ENCODE results near the gene MAPK8. TPM values are rescaled to one million over a fixed set of nuclear protein-coding genes. Genes with fewer than 3 reads are reported as not detected.

MAPK8 gene
- polyA plus RNA-seq, 3 donors = 18.4 to 21.1 (median 18.5) TPM

DNA sequence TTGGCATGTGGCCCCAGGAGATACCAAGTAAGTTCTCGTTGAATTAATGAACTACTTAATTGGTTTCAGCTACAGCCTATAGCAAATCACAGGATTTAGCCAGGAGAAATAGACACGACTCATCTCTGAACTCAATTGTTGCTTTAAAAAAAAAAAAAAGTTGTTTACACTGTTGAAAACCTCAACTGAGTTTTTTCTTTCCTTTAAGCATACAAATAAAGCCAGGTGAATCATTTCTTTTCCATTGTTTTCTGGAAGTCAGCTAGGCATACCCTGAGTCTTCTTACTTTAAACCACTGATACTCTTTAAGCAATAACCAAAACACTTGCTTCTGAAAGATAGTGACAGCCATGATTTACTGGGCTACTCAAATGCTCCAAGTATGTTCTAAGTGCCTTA lies 32.7 kb upstream of the MAPK8 start:
- H3K36me3 Mint-ChIP-seq = no peaks in the 10 kb centered on the region
- no peaks in the 10 kb centered on the region for H3K4me1 Mint-ChIP-seq
- H3K27me3 Mint-ChIP-seq (ENCODE audit: low read depth in 3 of 3) = peaks cover 0 to 2% (median 0%) of the 10 kb centered on the region in 3 donors
- no peak for DNase-seq
- Histone ChIP-seq H4K20me1 (ENCODE audit: insufficient read depth, low read length) (no peaks in the 10 kb centered on the region), H3K27ac (ENCODE audit: low read depth in 1 of 2, low read length in 2 of 2) (no peak overlapping the region), H3K27me3 (ENCODE audit: control insufficient read depth in 2 of 2, insufficient read depth in 2 of 2, low read length in 2 of 2) (no peaks in the 10 kb centered on the region), H3K79me2 (ENCODE audit: insufficient read depth, low read length) (no peaks in the 10 kb centered on the region), H3K4me2 (replicated peaks; ENCODE audit: extremely low read depth, low read length, poor library complexity, severe bottlenecking) (no peak overlapping the region), H3K9ac (ENCODE audit: insufficient read depth, low read length, poor library complexity, severe bottlenecking) (no peak overlapping the region), H3K4me3 (replicated peaks in 1 of 3; ENCODE audit: low read depth in 2 of 3, low read length in 3 of 3) (no peak overlapping the region), H3K9me3 (replicated peaks in 1 of 2; ENCODE audit: control insufficient read depth in 1 of 2, insufficient read depth in 1 of 2, low read length in 2 of 2) (no peaks in the 10 kb centered on the region), H3K36me3 (replicated peaks in 1 of 2; ENCODE audit: control insufficient read depth in 1 of 2, insufficient read depth in 2 of 2, low read length in 2 of 2) (no peaks in the 10 kb centered on the region), H2AFZ (ENCODE audit: insufficient read depth, low read depth, low read length, poor library complexity, severe bottlenecking) (no peak overlapping the region), H3K4me1 (ENCODE audit: control insufficient read depth in 1 of 2, insufficient read depth in 2 of 2, low read length in 2 of 2) (no peaks in the 10 kb centered on the region)
- H3K27ac Mint-ChIP-seq = no peak overlapping the region
- H3K4me3 Mint-ChIP-seq = no peak overlapping the region
- intact Hi-C loops (cut with micrococcal nuclease) = no loop called here
- TF ChIP-seq, protein P1, sequence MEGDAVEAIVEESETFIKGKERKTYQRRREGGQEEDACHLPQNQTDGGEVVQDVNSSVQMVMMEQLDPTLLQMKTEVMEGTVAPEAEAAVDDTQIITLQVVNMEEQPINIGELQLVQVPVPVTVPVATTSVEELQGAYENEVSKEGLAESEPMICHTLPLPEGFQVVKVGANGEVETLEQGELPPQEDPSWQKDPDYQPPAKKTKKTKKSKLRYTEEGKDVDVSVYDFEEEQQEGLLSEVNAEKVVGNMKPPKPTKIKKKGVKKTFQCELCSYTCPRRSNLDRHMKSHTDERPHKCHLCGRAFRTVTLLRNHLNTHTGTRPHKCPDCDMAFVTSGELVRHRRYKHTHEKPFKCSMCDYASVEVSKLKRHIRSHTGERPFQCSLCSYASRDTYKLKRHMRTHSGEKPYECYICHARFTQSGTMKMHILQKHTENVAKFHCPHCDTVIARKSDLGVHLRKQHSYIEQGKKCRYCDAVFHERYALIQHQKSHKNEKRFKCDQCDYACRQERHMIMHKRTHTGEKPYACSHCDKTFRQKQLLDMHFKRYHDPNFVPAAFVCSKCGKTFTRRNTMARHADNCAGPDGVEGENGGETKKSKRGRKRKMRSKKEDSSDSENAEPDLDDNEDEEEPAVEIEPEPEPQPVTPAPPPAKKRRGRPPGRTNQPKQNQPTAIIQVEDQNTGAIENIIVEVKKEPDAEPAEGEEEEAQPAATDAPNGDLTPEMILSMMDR (IDR thresholded peaks at IDR 0.05) = no peak
- 88% methylated on average over 1 of the region's 2 CpGs for WGBS (ENCODE audit: insufficient coverage)
- H3K9me3 Mint-ChIP-seq = peaks cover 0 to 4% (median 0%) of the 10 kb centered on the region in 7 donors

- DNase-seq = no peak
- Mint-ChIP-seq H3K27me3 (ENCODE audit: low read depth in 3 of 3) (peaks cover 0 to 2% (median 0%) of the 10 kb centered on the region in 3 donors), H3K27ac (no peak within 1 kb of the TSS), H3K4me3 (no peak within 1 kb of the TSS), H3K4me1 (no peaks in the 10 kb centered on the region), H3K36me3 (no peaks in the 10 kb centered on the region), H3K9me3 (peaks cover 0 to 4% (median 0%) of the 10 kb centered on the region in 7 donors)
- Histone ChIP-seq H3K36me3 (replicated peaks in 1 of 2; ENCODE audit: control insufficient read depth in 1 of 2, insufficient read depth in 2 of 2, low read length in 2 of 2) (no peaks in the 10 kb centered on the region), H3K4me2 (replicated peaks; ENCODE audit: extremely low read depth, low read length, poor library complexity, severe bottlenecking) (no peak within 1 kb of the TSS), H4K20me1 (ENCODE audit: insufficient read depth, low read length) (no peaks in the 10 kb centered on the region), H3K27ac (ENCODE audit: low read depth in 1 of 2, low read length in 2 of 2) (no peak within 1 kb of the TSS), H3K9ac (ENCODE audit: insufficient read depth, low read length, poor library complexity, severe bottlenecking) (no peak within 1 kb of the TSS), H3K4me3 (replicated peaks in 1 of 3; ENCODE audit: low read depth in 2 of 3, low read length in 3 of 3) (no peak within 1 kb of the TSS), H3K27me3 (ENCODE audit: control insufficient read depth in 2 of 2, insufficient read depth in 2 of 2, low read length in 2 of 2) (no peaks in the 10 kb centered on the region), H3K79me2 (ENCODE audit: insufficient read depth, low read length) (no peaks in the 10 kb centered on the region), H3K9me3 (replicated peaks in 1 of 2; ENCODE audit: control insufficient read depth in 1 of 2, insufficient read depth in 1 of 2, low read length in 2 of 2) (no peaks in the 10 kb centered on the region), H3K4me1 (ENCODE audit: control insufficient read depth in 1 of 2, insufficient read depth in 2 of 2, low read length in 2 of 2) (no peaks in the 10 kb centered on the region), H2AFZ (ENCODE audit: insufficient read depth, low read depth, low read length, poor library complexity, severe bottlenecking) (no peak within 1 kb of the TSS)
- intact Hi-C loops (cut with micrococcal nuclease) = no loop called here
- TF ChIP-seq, protein P1 (IDR thresholded peaks at IDR 0.05) = no peak
- WGBS (ENCODE audit: insufficient coverage) = 96% methylated on average over 8 of the region's 8 CpGs
Measured at GRCh38 chr10:48274636-48275035, 31.8 kb upstream of the MAPK8 start, which contains the start of gene FRMPD2. Gene FRMPD2 (minus strand): TSS chr10:48274696. CDS start chr10:48274567, 129 bp downstream.
